Caco-2 (cell line): ENCODE data around the gene DPP4. TPM values are rescaled to one million over a fixed set of nuclear protein-coding genes. Genes with fewer than 3 reads are reported as not detected.

ENCODE experiments used
- BruUV-seq: library from RNA; stranded (reverse); fragments of 400-500 nt; replicated peaks from 2 replicates; lab custom pipeline; 2021; lab: Mats Ljungman, UMichigan
- CTCF ChIA-PET: fragments of 300-600 bp; sonication (Branson Sonifier 250); formaldehyde crosslinking; loops from one replicate; lab custom pipeline; 2022; ENCODE audit warnings: antibody characterized with exemption; lab: Charles Lee
- POLR2A ChIA-PET: fragments of 300-600 bp; sonication (Branson Sonifier 250); formaldehyde crosslinking; loops from one replicate; lab custom pipeline; 2022; ENCODE audit warnings: antibody characterized with exemption; lab: Charles Lee
- DNase-seq, 2 experiments: peaks; one replicate each; pipeline versions ENCODE4 v3.0.0 to v3.0.0-alpha.2; 2020 to 2022
- H3K27me3 ChIP-seq: replicated peaks from 2 replicates; pipeline ENCODE4 v1.6.0; 2011; ENCODE audit warnings: low read length; ENCODE audit not compliant: control insufficient read depth, insufficient read depth
- H3K36me3 ChIP-seq: 2 replicates; pipeline ENCODE4 v1.5.1; 2011; ENCODE audit warnings: low read length; ENCODE audit not compliant: control insufficient read depth, insufficient read depth
- H3K4me1 ChIP-seq: fragments of 250-450 bp; sonication (Bioruptor Pico); 2 replicates; pipeline ENCODE4 v1.5.1; 2020; ENCODE audit warnings: mild to moderate bottlenecking
- H3K4me3 ChIP-seq: 2 replicates; pipeline ENCODE4 v1.5.1; 2011; ENCODE audit warnings: low read depth, mild to moderate bottlenecking, control low read depth, low read length
- H3K9me3 ChIP-seq: fragments of 250-450 bp; sonication (Bioruptor Pico); 2 replicates; pipeline ENCODE4 v1.5.1; 2020; ENCODE audit warnings: mild to moderate bottlenecking, moderate library complexity
- H3K27ac Mint-ChIP-seq: one replicate; pipeline ENCODE4 v1.8.0; 2022; ENCODE audit warnings: mixed read lengths; ENCODE audit not compliant: unreplicated experiment
- H3K27me3 Mint-ChIP-seq: one replicate; pipeline ENCODE4 v1.8.0; 2022; ENCODE audit warnings: mixed read lengths; ENCODE audit not compliant: insufficient read depth, unreplicated experiment
- H3K36me3 Mint-ChIP-seq: one replicate; pipeline ENCODE4 v1.8.0; 2022; ENCODE audit warnings: mild to moderate bottlenecking, mixed read lengths; ENCODE audit not compliant: insufficient read depth, unreplicated experiment
- H3K4me1 Mint-ChIP-seq: one replicate; pipeline ENCODE4 v1.8.0; 2022; ENCODE audit warnings: low read depth, mixed read lengths; ENCODE audit not compliant: unreplicated experiment
- H3K4me3 Mint-ChIP-seq: one replicate; pipeline ENCODE4 v1.8.0; 2022; ENCODE audit warnings: mild to moderate bottlenecking, moderate library complexity, mixed read lengths; ENCODE audit not compliant: unreplicated experiment
- H3K9me3 Mint-ChIP-seq: one replicate; pipeline ENCODE4 v1.8.0; 2022; ENCODE audit warnings: mixed read lengths; ENCODE audit not compliant: unreplicated experiment
- CTCF ChIP-seq, 2 experiments: fragments of 200-600 bp in 1 of 2; IDR thresholded peaks; 1 replicate in 1 of 2; 2 replicates in 1 of 2; pipeline versions ENCODE4 v1.5.1 to v1.8.0; 2011 to 2022; ENCODE audit warnings: antibody characterized with exemption in 1 of 2, control low read depth in 1 of 2, inconsistent platforms in 1 of 2, low read depth in 1 of 2, low read length in 1 of 2, mild to moderate bottlenecking in 1 of 2, moderate library complexity in 1 of 2; ENCODE audit not compliant: insufficient read depth in 1 of 2, severe bottlenecking in 1 of 2, unreplicated experiment in 1 of 2
- intact Hi-C: fragments of 100-400 bp; cut with micrococcal nuclease; formaldehyde crosslinking; loops from one replicate; pipeline ENCODE4 v1.10.0; 2022; ENCODE audit not compliant: unreplicated experiment
- total RNA-seq: library from RNA; stranded (reverse); gene quantifications from 2 replicates; pipeline ENCODE4 v1.2.3, GENCODE V29; 2022

Gene DPP4
- total RNA-seq, 1 experiment from 2014 or later = 190 TPM

GRCh38 chr2:162067596-162067995, 6.4 kb downstream of the DPP4 start:
- Mint-ChIP-seq H3K4me3 (no peak overlapping the region), H3K4me1 (peaks cover 69% of the 10 kb centered on the region), H3K27me3 (no peaks in the 10 kb centered on the region), H3K36me3 (peaks cover 44% of the 10 kb centered on the region), H3K9me3 (peaks cover 13% of the 10 kb centered on the region), H3K27ac (no peak overlapping the region)
- no TSS peak for BruUV-seq
- CTCF ChIA-PET = no interaction called here
- H3K4me1 ChIP-seq = peaks cover 78% of the 10 kb centered on the region
- no peaks in the 10 kb centered on the region for H3K9me3 ChIP-seq
- H3K4me3 ChIP-seq = no peak overlapping the region
- intact Hi-C loops = loop anchor here (2.0 kb wide), 1 partner anchor 61 kb away; no protein-coding TSS in a partner anchor
- POLR2A ChIA-PET = interaction anchor here (0.8 kb wide), 1 partner anchor 45 kb away, joined by 3 read pairs; no protein-coding TSS in a partner anchor
- no peak for TF ChIP-seq CTCF (IDR thresholded peaks at IDR 0.05; ENCODE audit: insufficient read depth in 1 of 2, low read depth in 1 of 2, low read length in 1 of 2, severe bottlenecking in 1 of 2, unreplicated experiment in 1 of 2)
- H3K36me3 ChIP-seq = peaks cover 11% of the 10 kb centered on the region
- DNase-seq = no peak
- H3K27me3 ChIP-seq = no peaks in the 10 kb centered on the region

- Mint-ChIP-seq H3K9me3 (peaks cover 25% of the 10 kb centered on the region), H3K27ac (peak overlapping the region; percentile 24), H3K4me1 (peaks cover 60% of the 10 kb centered on the region), H3K4me3 (peak overlapping the region; percentile 7), H3K27me3 (no peaks in the 10 kb centered on the region), H3K36me3 (peaks cover 59% of the 10 kb centered on the region)
- ChIA-PET POLR2A (interaction anchor here (1.3 kb wide), 1 partner anchor 8 kb away, joined by 8 read pairs; the partner anchor contains the start of gene DPP4), CTCF (interaction anchor here (0.7 to 1.3 kb wide), 2 partner anchors 25 to 47 kb away, joined by 3 to 7 read pairs; no protein-coding TSS in a partner anchor)
- peak; percentile 73 to 78 for DNase-seq
- no TSS peak for BruUV-seq
- Histone ChIP-seq H3K36me3 (peaks cover 14% of the 10 kb centered on the region), H3K9me3 (no peaks in the 10 kb centered on the region), H3K4me3 (no peak overlapping the region), H3K27me3 (no peaks in the 10 kb centered on the region), H3K4me1 (peaks cover 60% of the 10 kb centered on the region)
- intact Hi-C loops = loop anchor here (1.0 to 2.0 kb wide), 6 partner anchors 9 to 59 kb away; partner anchors contain the start of gene DPP4
- no peak for TF ChIP-seq CTCF (IDR thresholded peaks at IDR 0.05; ENCODE audit: insufficient read depth in 1 of 2, low read depth in 1 of 2, low read length in 1 of 2, severe bottlenecking in 1 of 2, unreplicated experiment in 1 of 2)
These were observed 8.2 kb downstream of the DPP4 start for GRCh38 chr2:162065767-162066166.

GRCh38 chr2:162063899-162064298, 10.1 kb downstream of the DPP4 start:
- TF ChIP-seq CTCF (IDR thresholded peaks at IDR 0.05; ENCODE audit: insufficient read depth in 1 of 2, low read depth in 1 of 2, low read length in 1 of 2, severe bottlenecking in 1 of 2, unreplicated experiment in 1 of 2) = no peak
- Histone ChIP-seq H3K4me3 (no peak overlapping the region), H3K9me3 (no peaks in the 10 kb centered on the region), H3K27me3 (no peaks in the 10 kb centered on the region), H3K4me1 (peaks cover 42% of the 10 kb centered on the region), H3K36me3 (peaks cover 18% of the 10 kb centered on the region)
- ChIA-PET CTCF (no interaction called here), POLR2A (no interaction called here)
- Mint-ChIP-seq H3K4me3 (peak overlapping the region; percentile 14), H3K36me3 (peaks cover 60% of the 10 kb centered on the region), H3K9me3 (peaks cover 28% of the 10 kb centered on the region), H3K27ac (peak overlapping the region; percentile 2), H3K4me1 (peaks cover 53% of the 10 kb centered on the region), H3K27me3 (no peaks in the 10 kb centered on the region)
- intact Hi-C loops = loop anchor here (2.0 kb wide), 1 partner anchor 13 kb away; no protein-coding TSS in a partner anchor
- BruUV-seq = no TSS peak
- DNase-seq = no peak
